Skeletal muscle satellite cell (primary cell): ENCODE results near the gene GALNT8.

Source experiments
- H3K27me3 ChIP-seq: 2 replicates; pipeline ENCODE4 v1.7.0; 2013; ENCODE audit warnings: low read length; ENCODE audit not compliant: control insufficient read depth, insufficient read depth
- H3K36me3 ChIP-seq: 2 replicates; pipeline ENCODE4 v1.7.0; 2013; ENCODE audit warnings: mild to moderate bottlenecking, control low read depth, low read length; ENCODE audit not compliant: insufficient read depth
- H3K4me1 ChIP-seq: 2 replicates; pipeline ENCODE4 v1.7.0; 2013; ENCODE audit warnings: low read length; ENCODE audit not compliant: control insufficient read depth, insufficient read depth
- H3K4me2 ChIP-seq: 2 replicates; pipeline ENCODE4 v1.7.0; 2013; ENCODE audit warnings: mild to moderate bottlenecking, low read length
- H3K4me3 ChIP-seq: 2 replicates; pipeline ENCODE4 v1.7.0; 2013; ENCODE audit warnings: low read length
- H3K9ac ChIP-seq: 2 replicates; pipeline ENCODE4 v1.7.0; 2013; ENCODE audit warnings: mild to moderate bottlenecking, low read depth, low read length, moderate library complexity
- H3K9me3 ChIP-seq: replicated peaks from 2 replicates; pipeline ENCODE4 v1.7.0; 2013; ENCODE audit warnings: mild to moderate bottlenecking, control low read depth, low read length

Gene GALNT8

DNA sequence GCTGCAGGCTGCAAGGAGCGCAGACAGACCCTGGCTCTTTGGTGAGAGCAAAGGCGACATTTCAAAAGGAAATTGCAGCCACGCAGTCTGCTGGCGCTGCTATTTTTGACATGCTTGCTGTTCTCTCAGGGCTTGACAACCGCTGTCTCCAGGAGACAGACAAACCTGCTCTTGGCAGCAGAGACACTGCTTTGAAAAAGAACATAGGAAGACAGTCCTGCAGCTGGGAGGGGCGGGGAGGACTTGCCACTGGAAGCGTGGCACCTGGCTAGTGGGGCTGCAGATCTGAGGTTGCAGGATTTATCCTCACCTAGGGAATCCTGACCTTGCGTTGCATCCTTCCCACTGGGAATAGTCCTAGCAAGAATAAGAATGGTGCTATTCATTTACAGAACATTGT lies 97.7 kb downstream of the GALNT8 start:
- Histone ChIP-seq H3K4me3 (no peak overlapping the region), H3K9me3 (no peaks in the 10 kb centered on the region)

GRCh38 chr12:4819654-4820053 lies 99.5 kb downstream of the GALNT8 start:
- H3K36me3 ChIP-seq, result no peaks in the 10 kb centered on the region
- H3K4me1 ChIP-seq, result peaks cover 5% of the 10 kb centered on the region
- peaks cover 10% of the 10 kb centered on the region for H3K27me3 ChIP-seq
- no peak overlapping the region for H3K9ac ChIP-seq
- H3K4me3 ChIP-seq, result no peak overlapping the region
- no peak overlapping the region for H3K4me2 ChIP-seq
- H3K9me3 ChIP-seq, result no peaks in the 10 kb centered on the region

More for the DNA sequence above, 97.7 kb downstream of the GALNT8 start:
- Histone ChIP-seq H3K4me2 (no peak overlapping the region), H3K27me3 (peaks cover 13% of the 10 kb centered on the region), H3K9ac (no peak overlapping the region), H3K36me3 (no peaks in the 10 kb centered on the region), H3K4me1 (no peaks in the 10 kb centered on the region)

DNA sequence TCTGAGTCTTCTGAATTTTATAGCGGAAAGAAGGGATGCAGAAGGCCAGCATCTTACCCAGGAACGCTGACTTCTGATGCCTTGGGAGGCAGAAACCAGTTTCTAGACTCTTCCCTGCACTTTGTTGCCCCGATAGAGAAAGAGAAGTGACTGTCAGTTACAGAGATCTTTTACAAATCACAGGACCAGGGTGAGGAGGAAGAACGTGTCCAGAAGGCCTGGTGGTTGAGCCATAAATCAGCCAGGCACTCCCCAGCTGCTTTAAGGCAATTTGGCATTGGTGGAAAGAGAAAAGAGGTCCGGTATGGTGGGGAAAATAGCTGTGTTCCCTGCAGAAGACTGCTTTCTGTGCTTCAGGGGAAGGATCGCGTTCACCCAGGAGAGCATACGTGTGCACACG lies 100.8 kb downstream of the GALNT8 start:
- Histone ChIP-seq H3K4me1 (peaks cover 5% of the 10 kb centered on the region), H3K9ac (no peak overlapping the region), H3K27me3 (peaks cover 6% of the 10 kb centered on the region), H3K4me3 (no peak overlapping the region), H3K4me2 (no peak overlapping the region), H3K9me3 (no peaks in the 10 kb centered on the region), H3K36me3 (no peaks in the 10 kb centered on the region)
